ENCODE data around the gene TGFBR3L. TPM values are rescaled to one million over a fixed set of nuclear protein-coding genes. Genes with fewer than 3 reads are reported as not detected.

TGFBR3L gene
- total RNA-seq, 1 donor from 2014 or later: 11.2 TPM

DNA sequence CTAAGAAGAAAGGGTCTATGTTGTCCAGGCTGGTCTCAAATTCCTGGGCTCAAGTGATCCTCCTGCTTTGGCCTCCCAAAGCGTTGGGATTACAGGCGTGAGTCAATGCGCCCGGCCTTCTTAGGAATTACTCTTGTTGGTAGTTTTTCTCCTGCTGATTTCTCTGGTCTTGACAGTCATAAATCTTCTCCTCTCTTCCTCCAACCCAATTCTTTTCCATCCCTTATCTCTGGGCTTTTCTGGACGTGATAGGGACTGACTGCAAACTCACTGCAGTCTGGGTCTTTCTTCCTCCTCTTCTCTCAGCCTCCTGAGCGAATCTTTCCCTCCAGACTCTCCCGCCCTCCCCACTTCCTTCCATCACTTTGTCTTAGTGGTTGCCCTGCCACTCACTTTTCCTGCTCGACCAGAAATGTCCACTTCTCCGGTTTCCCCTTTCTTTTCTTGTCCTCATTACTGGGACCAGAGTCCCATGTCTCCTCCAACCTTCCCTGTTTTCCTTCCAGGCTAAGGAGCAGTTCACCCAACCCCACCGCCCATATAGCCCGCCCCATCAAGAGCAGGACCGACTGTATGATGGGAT is 50.7 kb downstream of the TGFBR3L start:
- Mint-ChIP-seq H3K27me3 (ENCODE audit: low read depth) (no peaks in the 10 kb centered on the region), H3K4me1 (ENCODE audit: low read depth) (no peaks in the 10 kb centered on the region), H3K27ac (ENCODE audit: unreplicated experiment) (no peak overlapping the region), H3K9me3 (ENCODE audit: low read depth) (no peaks in the 10 kb centered on the region), H3K36me3 (ENCODE audit: low read depth) (peaks cover 19% of the 10 kb centered on the region), H3K4me3 (ENCODE audit: unreplicated experiment) (no peak overlapping the region)
- TF ChIP-seq, protein P1, sequence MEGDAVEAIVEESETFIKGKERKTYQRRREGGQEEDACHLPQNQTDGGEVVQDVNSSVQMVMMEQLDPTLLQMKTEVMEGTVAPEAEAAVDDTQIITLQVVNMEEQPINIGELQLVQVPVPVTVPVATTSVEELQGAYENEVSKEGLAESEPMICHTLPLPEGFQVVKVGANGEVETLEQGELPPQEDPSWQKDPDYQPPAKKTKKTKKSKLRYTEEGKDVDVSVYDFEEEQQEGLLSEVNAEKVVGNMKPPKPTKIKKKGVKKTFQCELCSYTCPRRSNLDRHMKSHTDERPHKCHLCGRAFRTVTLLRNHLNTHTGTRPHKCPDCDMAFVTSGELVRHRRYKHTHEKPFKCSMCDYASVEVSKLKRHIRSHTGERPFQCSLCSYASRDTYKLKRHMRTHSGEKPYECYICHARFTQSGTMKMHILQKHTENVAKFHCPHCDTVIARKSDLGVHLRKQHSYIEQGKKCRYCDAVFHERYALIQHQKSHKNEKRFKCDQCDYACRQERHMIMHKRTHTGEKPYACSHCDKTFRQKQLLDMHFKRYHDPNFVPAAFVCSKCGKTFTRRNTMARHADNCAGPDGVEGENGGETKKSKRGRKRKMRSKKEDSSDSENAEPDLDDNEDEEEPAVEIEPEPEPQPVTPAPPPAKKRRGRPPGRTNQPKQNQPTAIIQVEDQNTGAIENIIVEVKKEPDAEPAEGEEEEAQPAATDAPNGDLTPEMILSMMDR (IDR thresholded peaks at IDR 0.05): no peak
- no peak for DNase-seq (ENCODE audit: low spot score)

- TF ChIP-seq, protein P1 (IDR thresholded peaks at IDR 0.05): no peak
- Mint-ChIP-seq H3K36me3 (ENCODE audit: low read depth) (peaks cover 19% of the 10 kb centered on the region), H3K4me1 (ENCODE audit: low read depth) (no peaks in the 10 kb centered on the region), H3K4me3 (ENCODE audit: unreplicated experiment) (no peak overlapping the region), H3K27ac (ENCODE audit: unreplicated experiment) (no peak overlapping the region), H3K9me3 (ENCODE audit: low read depth) (no peaks in the 10 kb centered on the region), H3K27me3 (ENCODE audit: low read depth) (no peaks in the 10 kb centered on the region)
- DNase-seq (ENCODE audit: low spot score): no peak
Observed at GRCh38 chr19:7965921-7966665, 51.5 kb downstream of the TGFBR3L start.

GRCh38 chr19:7968008-7968795 is 53.6 kb downstream of the TGFBR3L start:
- H3K9me3 Mint-ChIP-seq (ENCODE audit: low read depth): no peaks in the 10 kb centered on the region
- no peak overlapping the region for H3K27ac Mint-ChIP-seq (ENCODE audit: unreplicated experiment)
- no peak for DNase-seq (ENCODE audit: low spot score)
- no peak overlapping the region for H3K4me3 Mint-ChIP-seq (ENCODE audit: unreplicated experiment)
- H3K4me1 Mint-ChIP-seq (ENCODE audit: low read depth): no peaks in the 10 kb centered on the region
- H3K27me3 Mint-ChIP-seq (ENCODE audit: low read depth): no peaks in the 10 kb centered on the region
- TF ChIP-seq, protein P1 (IDR thresholded peaks at IDR 0.05): no peak
- H3K36me3 Mint-ChIP-seq (ENCODE audit: low read depth): peaks cover 15% of the 10 kb centered on the region

Other genes with a start within 250 kb of the TGFBR3L start
- not detected in 3 replicates for gene RETN, start 245.8 kb upstream of the TGFBR3L start, total RNA-seq
- not detected in 3 replicates for gene MCEMP1, start 237.7 kb upstream of the TGFBR3L start, total RNA-seq
- gene TRAPPC5, start 234.0 kb upstream of the TGFBR3L start, total RNA-seq: 94.3 to 107 TPM (median 97.2 TPM) in 3 replicates
- not detected in 3 replicates for gene FCER2, start 212.7 kb upstream of the TGFBR3L start, total RNA-seq
- gene CLEC4G, start 182.7 kb upstream of the TGFBR3L start, total RNA-seq: not detected in 3 replicates
- not detected in 3 replicates for gene CD209, start 167.3 kb upstream of the TGFBR3L start, total RNA-seq
- not detected in 3 replicates for gene CLEC4M, start 151.6 kb upstream of the TGFBR3L start, total RNA-seq
- 27.4 to 30.6 TPM (median 28.4 TPM) in 3 replicates for gene EVI5L, start 84.6 kb upstream of the TGFBR3L start, total RNA-seq
- 0.22 to 0.80 TPM (median 0.38 TPM) in 3 replicates for gene PRR36, start 40.4 kb upstream of the TGFBR3L start, total RNA-seq
- gene LRRC8E, start 26.3 kb upstream of the TGFBR3L start, total RNA-seq: 1.9 to 6.9 TPM (median 4.8 TPM) in 3 replicates
- 24.4 to 27.5 TPM (median 25.7 TPM) in 3 replicates for gene MAP2K7, start 11.0 kb upstream of the TGFBR3L start, total RNA-seq
- 17.1 to 27.9 TPM (median 26.4 TPM) in 3 replicates for gene SNAPC2, start 5.5 kb downstream of the TGFBR3L start, total RNA-seq
- gene CTXN1, start 11.3 kb downstream of the TGFBR3L start, total RNA-seq: 21.8 to 41.5 TPM (median 36.0 TPM) in 3 replicates
- gene TIMM44, start 28.8 kb downstream of the TGFBR3L start, total RNA-seq: 47.1 to 75.4 TPM (median 68.0 TPM) in 3 replicates
- gene ELAVL1, start 90.8 kb downstream of the TGFBR3L start, total RNA-seq: 67.9 to 80.5 TPM (median 71.9 TPM) in 3 replicates
- not detected in 3 replicates for gene CCL25, start 137.9 kb downstream of the TGFBR3L start, total RNA-seq
- gene FBN3, start 234.8 kb downstream of the TGFBR3L start, total RNA-seq: 0.51 to 1.3 TPM (median 0.57 TPM) in 3 replicates

All from chondrocyte (in vitro differentiated cells).